GM23338 (cell line): ENCODE results near the gene MLPH.

Experiments
- EZH2 ChIP-seq: fragments of 200-600 bp; sonication (generic); IDR thresholded peaks from one replicate; pipeline ENCODE4 v1.8.0; 2017; ENCODE audit warnings: antibody characterized with exemption, mild to moderate bottlenecking, low read depth; ENCODE audit not compliant: unreplicated experiment
- EZH2phosphoT487 ChIP-seq: fragments of 200-600 bp; sonication (generic); IDR thresholded peaks from one replicate; pipeline ENCODE4 v1.8.1; 2018; ENCODE audit warnings: antibody characterized with exemption; ENCODE audit not compliant: unreplicated experiment
- JUNB ChIP-seq: IDR thresholded peaks from one replicate; pipeline ENCODE4 v1.6.1; 2016; ENCODE audit warnings: antibody characterized with exemption; ENCODE audit not compliant: unreplicated experiment
- POLR2AphosphoS5 ChIP-seq: IDR thresholded peaks from 2 replicates; pipeline ENCODE4 v1.6.1; 2016; ENCODE audit warnings: antibody characterized with exemption, low read depth
- REST ChIP-seq: IDR thresholded peaks from one replicate; pipeline ENCODE4 v1.6.1; 2018; ENCODE audit warnings: antibody characterized with exemption; ENCODE audit not compliant: unreplicated experiment
- ZNF331 ChIP-seq: fragments of 250-450 bp; sonication (Bioruptor Pico); IDR thresholded peaks from 2 replicates; pipeline ENCODE4 v1.5.0; 2020; ENCODE audit warnings: low read depth, mild to moderate bottlenecking, moderate library complexity
- TF ChIP-seq, protein P1 (sequence below), 2 experiments: fragments of 200-600 bp in 1 of 2; sonication (generic) in 1 of 2; conservative IDR thresholded peaks; 2 replicates each; pipeline versions ENCODE4 v1.5.1 to v1.6.1; 2016 to 2017; ENCODE audit warnings: antibody characterized with exemption in 2 of 2, low read depth in 2 of 2, mild to moderate bottlenecking in 2 of 2, moderate library complexity in 1 of 2
- TF ChIP-seq, protein P2 (sequence below): IDR thresholded peaks from 2 replicates; pipeline ENCODE4 v1.6.1; 2016; ENCODE audit warnings: antibody characterized with exemption

- TF ChIP-seq POLR2AphosphoS5 (no peak), EZH2 (no peak), REST (no peak), ZNF331 (CRISPR knock-in tag) (no peak), EZH2phosphoT487 (no peak), JUNB (no peak)
- TF ChIP-seq, protein P1, sequence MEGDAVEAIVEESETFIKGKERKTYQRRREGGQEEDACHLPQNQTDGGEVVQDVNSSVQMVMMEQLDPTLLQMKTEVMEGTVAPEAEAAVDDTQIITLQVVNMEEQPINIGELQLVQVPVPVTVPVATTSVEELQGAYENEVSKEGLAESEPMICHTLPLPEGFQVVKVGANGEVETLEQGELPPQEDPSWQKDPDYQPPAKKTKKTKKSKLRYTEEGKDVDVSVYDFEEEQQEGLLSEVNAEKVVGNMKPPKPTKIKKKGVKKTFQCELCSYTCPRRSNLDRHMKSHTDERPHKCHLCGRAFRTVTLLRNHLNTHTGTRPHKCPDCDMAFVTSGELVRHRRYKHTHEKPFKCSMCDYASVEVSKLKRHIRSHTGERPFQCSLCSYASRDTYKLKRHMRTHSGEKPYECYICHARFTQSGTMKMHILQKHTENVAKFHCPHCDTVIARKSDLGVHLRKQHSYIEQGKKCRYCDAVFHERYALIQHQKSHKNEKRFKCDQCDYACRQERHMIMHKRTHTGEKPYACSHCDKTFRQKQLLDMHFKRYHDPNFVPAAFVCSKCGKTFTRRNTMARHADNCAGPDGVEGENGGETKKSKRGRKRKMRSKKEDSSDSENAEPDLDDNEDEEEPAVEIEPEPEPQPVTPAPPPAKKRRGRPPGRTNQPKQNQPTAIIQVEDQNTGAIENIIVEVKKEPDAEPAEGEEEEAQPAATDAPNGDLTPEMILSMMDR (conservative IDR thresholded peaks at IDR 0.05; ENCODE audit: low read depth in 2 of 2): no peak
- TF ChIP-seq, protein P2, sequence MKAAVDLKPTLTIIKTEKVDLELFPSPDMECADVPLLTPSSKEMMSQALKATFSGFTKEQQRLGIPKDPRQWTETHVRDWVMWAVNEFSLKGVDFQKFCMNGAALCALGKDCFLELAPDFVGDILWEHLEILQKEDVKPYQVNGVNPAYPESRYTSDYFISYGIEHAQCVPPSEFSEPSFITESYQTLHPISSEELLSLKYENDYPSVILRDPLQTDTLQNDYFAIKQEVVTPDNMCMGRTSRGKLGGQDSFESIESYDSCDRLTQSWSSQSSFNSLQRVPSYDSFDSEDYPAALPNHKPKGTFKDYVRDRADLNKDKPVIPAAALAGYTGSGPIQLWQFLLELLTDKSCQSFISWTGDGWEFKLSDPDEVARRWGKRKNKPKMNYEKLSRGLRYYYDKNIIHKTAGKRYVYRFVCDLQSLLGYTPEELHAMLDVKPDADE: no peak
These were observed 28.5 kb upstream of the MLPH start for GRCh38 chr2:237458519-237458918.
